Measurements from ENCODE around the gene ZNF335.
"Not testable (repeated sequence)": the region's sequence is repeated elsewhere in the genome, so short reads cannot be mapped to it uniquely, and the experiment has no call there.

ZNF335 gene

GRCh38 chr20:45943613-45944012 lies 28.4 kb downstream of the ZNF335 start:
- intact Hi-C loops (cut with DNase I), result no loop called here
- DNase-seq, result no peak

- intact Hi-C loops (cut with DNase I), result no loop called here
- no peak for DNase-seq
These were observed 31.5 kb downstream of the ZNF335 start for GRCh38 chr20:45940469-45940868.

GRCh38 chr20:45940053-45940452 lies 31.9 kb downstream of the ZNF335 start:
- intact Hi-C loops (cut with DNase I), result no loop called here
- no peak for DNase-seq

- DNase-seq, result no peak
- intact Hi-C loops (cut with DNase I), result loop anchor here (5.0 to 10.0 kb wide), 2 partner anchors 33 to 124 kb away; partner anchors contain the start of genes UBE2C and ZNF335
These were observed 33.1 kb downstream of the ZNF335 start for GRCh38 chr20:45938727-45939438.

GRCh38 chr20:45937765-45938164 lies 34.2 kb downstream of the ZNF335 start:
- intact Hi-C loops (cut with DNase I), result loop anchor here (5.0 to 10.0 kb wide), 2 partner anchors 35 to 123 kb away; partner anchors contain the start of genes UBE2C and ZNF335
- DNase-seq, result no peak

- peak in 3 of 42 donors; percentile 16 to 62 (median 47) for DNase-seq
These were observed 36.5 kb downstream of the ZNF335 start for GRCh38 chr20:45935416-45936046.

GRCh38 chr20:45934586-45935415 lies 37.2 kb downstream of the ZNF335 start, which contains the start of gene PCIF1:
Gene PCIF1, plus strand, starts transcription at chr20:45934683. Its CDS starts 4,317 bp downstream, at chr20:45939000.
- DNase-seq, result peak; percentile 95 to 99 (median 98)
- intact Hi-C loops (cut with DNase I), result loop anchor here (2.0 to 10.0 kb wide), 3 partner anchors 38 to 120 kb away; partner anchors contain the start of genes CTSA, NEURL2, UBE2C and ZNF335

More at GRCh38 chr20:45935416-45936046, 36.5 kb downstream of the ZNF335 start:
- intact Hi-C loops (cut with DNase I), result loop anchor here (2.0 to 10.0 kb wide), 3 partner anchors 37 to 121 kb away; partner anchors contain the start of genes CTSA, NEURL2, UBE2C and ZNF335

GRCh38 chr20:45934046-45934585 lies 37.9 kb downstream of the ZNF335 start:
- peak in 40 of 42 donors; percentile 55 to 87 (median 79) for DNase-seq
- intact Hi-C loops (cut with DNase I), result loop anchor here (2.0 to 10.0 kb wide), 2 partner anchors 43 to 119 kb away; partner anchors contain the start of genes CTSA, NEURL2 and UBE2C

GRCh38 chr20:45933266-45934045 lies 38.5 kb downstream of the ZNF335 start:
- DNase-seq, result peak; percentile 53 to 93 (median 76)
- intact Hi-C loops (cut with DNase I), result loop anchor here (2.0 to 10.0 kb wide), 2 partner anchors 43 to 119 kb away; partner anchors contain the start of genes CTSA, NEURL2 and UBE2C

- intact Hi-C loops (cut with DNase I), result loop anchor here (10.0 kb wide), 1 partner anchor 117 kb away; the partner anchor contains the start of gene UBE2C
- DNase-seq, result not testable (repeated sequence)
These were observed 40.3 kb downstream of the ZNF335 start for GRCh38 chr20:45931680-45932079.

- intact Hi-C loops (cut with DNase I), result no loop called here
These were observed 44.7 kb downstream of the ZNF335 start for GRCh38 chr20:45927071-45927878.

GRCh38 chr20:45926731-45927070 lies 45.3 kb downstream of the ZNF335 start:
- intact Hi-C loops (cut with DNase I), result no loop called here
- no peak for DNase-seq

More at GRCh38 chr20:45927071-45927878, 44.7 kb downstream of the ZNF335 start:
- DNase-seq, result no peak

GRCh38 chr20:45925821-45926506 lies 46.0 kb downstream of the ZNF335 start:
- no peak for DNase-seq
- intact Hi-C loops (cut with DNase I), result no loop called here

GRCh38 chr20:45924391-45925261 lies 47.4 kb downstream of the ZNF335 start:
- DNase-seq, result peak in 2 of 42 donors; percentile 18 to 38
- intact Hi-C loops (cut with DNase I), result no loop called here
